Aortic smooth muscle cell (primary cell): ENCODE measurements around the gene FRMD4B. TPM values are rescaled to one million over a fixed set of nuclear protein-coding genes. Genes with fewer than 3 reads are reported as not detected.

Experiments used
- total RNA-seq: library from RNA; depleted of rRNA; stranded (reverse); fragments of >200 nt; gene quantifications from 2 replicates; pipeline ENCODE4 v1.2.3, GENCODE V29; 2014

Gene FRMD4B
- total RNA-seq: 12.7 and 18.0 TPM in 2 replicates

GRCh38 chr3:69385723-69386555 is at the start of gene FRMD4B:
Gene FRMD4B (minus strand): TSS chr3:69386088. CDS start chr3:69385989, 99 bp downstream.

GRCh38 chr3:69122403-69122802 is 263.5 kb downstream of the FRMD4B start, which contains the start of gene LMOD3:
Gene LMOD3 (minus strand): TSS chr3:69122595. CDS start chr3:69122386, 209 bp downstream.

